Chondrocyte (in vitro differentiated cells): ENCODE data around the gene SND1. TPM values are rescaled to one million over a fixed set of nuclear protein-coding genes. Genes with fewer than 3 reads are reported as not detected.

Experiments used
- DNase-seq: peaks from one replicate; pipeline ENCODE4 v3.0.0; 2021; ENCODE audit warnings: mixed read lengths, low spot score
- H3K27ac Mint-ChIP-seq: one replicate; pipeline ENCODE4 v1.8.0; 2021; ENCODE audit warnings: mild to moderate bottlenecking, moderate library complexity, mixed read lengths; ENCODE audit not compliant: unreplicated experiment
- H3K27me3 Mint-ChIP-seq: 2 replicates; pipeline ENCODE4 v1.8.0; 2021; ENCODE audit warnings: low read depth, mixed read lengths
- H3K36me3 Mint-ChIP-seq: 2 replicates; pipeline ENCODE4 v1.8.0; 2021; ENCODE audit warnings: low read depth, mixed read lengths
- H3K4me1 Mint-ChIP-seq: 2 replicates; pipeline ENCODE4 v1.8.0; 2021; ENCODE audit warnings: low read depth, mild to moderate bottlenecking, mixed read lengths
- H3K4me3 Mint-ChIP-seq: one replicate; pipeline ENCODE4 v1.8.0; 2021; ENCODE audit warnings: mild to moderate bottlenecking, moderate library complexity, mixed read lengths; ENCODE audit not compliant: unreplicated experiment
- H3K9me3 Mint-ChIP-seq: 2 replicates; pipeline ENCODE4 v1.8.0; 2021; ENCODE audit warnings: low read depth, mixed read lengths
- CTCF ChIP-seq: fragments of 200-600 bp; sonication (generic); IDR thresholded peaks from 2 replicates; pipeline ENCODE4 v1.5.0; 2021; ENCODE audit warnings: antibody characterized with exemption, mild to moderate bottlenecking, moderate library complexity
- total RNA-seq: library from RNA; stranded (reverse); gene quantifications from 3 replicates; pipeline ENCODE4 v1.2.1, GENCODE V29; 2021

The SND1 gene
- total RNA-seq, 1 donor from 2014 or later, result 229 TPM

GRCh38 chr7:127884066-127884559 lies 232.1 kb downstream of the SND1 start:
- peak; percentile 31 for TF ChIP-seq CTCF
- H3K4me1 Mint-ChIP-seq, result peaks cover 39% of the 10 kb centered on the region
- no peak overlapping the region for H3K27ac Mint-ChIP-seq
- no peaks in the 10 kb centered on the region for H3K27me3 Mint-ChIP-seq
- no peak overlapping the region for H3K4me3 Mint-ChIP-seq
- H3K9me3 Mint-ChIP-seq, result no peaks in the 10 kb centered on the region
- no peaks in the 10 kb centered on the region for H3K36me3 Mint-ChIP-seq
- DNase-seq, result no peak

DNA sequence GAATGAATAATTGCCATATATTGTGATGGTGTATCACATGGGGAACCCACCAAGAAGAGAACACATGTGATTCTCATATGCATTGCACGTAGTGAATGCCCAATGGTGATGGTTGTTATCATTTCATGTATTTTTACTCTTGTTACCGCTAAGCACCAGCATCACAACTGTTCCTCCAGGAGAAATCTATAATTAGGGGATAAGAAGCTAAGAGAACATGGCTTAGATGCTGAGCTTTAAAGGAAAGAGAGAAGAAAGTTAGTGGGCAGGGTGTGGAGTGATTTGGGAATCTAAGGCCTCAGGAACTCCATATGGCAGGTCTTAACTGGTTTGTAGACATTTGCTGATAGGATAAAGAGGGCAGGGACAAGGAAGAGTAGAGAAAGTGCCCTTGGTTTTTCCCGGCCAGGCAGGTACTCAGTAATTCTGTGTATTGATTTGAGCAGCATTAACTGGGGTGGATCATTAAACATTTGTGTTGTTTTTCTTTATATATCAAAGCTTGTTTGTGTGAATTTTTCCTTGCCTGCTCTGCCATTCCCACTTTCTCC lies 233.3 kb downstream of the SND1 start:
- no peak for DNase-seq
- Mint-ChIP-seq H3K9me3 (no peaks in the 10 kb centered on the region), H3K36me3 (peaks cover 8% of the 10 kb centered on the region), H3K4me1 (peaks cover 45% of the 10 kb centered on the region), H3K27ac (peak overlapping the region; percentile 93), H3K27me3 (no peaks in the 10 kb centered on the region), H3K4me3 (no peak overlapping the region)
- TF ChIP-seq CTCF, result no peak

- Mint-ChIP-seq H3K27ac (peak overlapping the region; percentile 93), H3K36me3 (peaks cover 8% of the 10 kb centered on the region), H3K27me3 (no peaks in the 10 kb centered on the region), H3K4me1 (peaks cover 48% of the 10 kb centered on the region), H3K9me3 (no peaks in the 10 kb centered on the region), H3K4me3 (peak overlapping the region; percentile 8)
- TF ChIP-seq CTCF, result no peak
- no peak for DNase-seq
These were observed 233.8 kb downstream of the SND1 start for GRCh38 chr7:127885843-127886242.

DNA sequence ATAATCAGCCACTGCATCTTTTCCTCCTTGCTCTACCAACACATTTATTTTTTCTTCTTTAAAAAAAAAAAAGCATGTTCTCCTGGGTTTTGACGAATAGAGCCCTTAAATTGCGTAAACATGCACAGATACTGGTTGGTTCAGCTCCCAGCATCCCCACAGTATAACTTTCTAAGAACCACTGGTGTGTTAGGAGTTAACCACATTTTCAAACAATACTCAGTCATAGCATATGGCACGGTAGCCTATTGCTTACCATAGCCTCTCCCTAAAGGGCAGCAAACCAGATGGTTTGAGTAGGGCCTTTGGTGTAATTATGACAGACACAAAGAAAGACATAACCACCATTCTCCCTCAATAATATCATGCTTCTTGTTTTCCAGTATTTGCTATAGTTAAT lies 234.3 kb downstream of the SND1 start:
- Mint-ChIP-seq H3K4me1 (peaks cover 52% of the 10 kb centered on the region), H3K36me3 (peaks cover 8% of the 10 kb centered on the region), H3K4me3 (no peak overlapping the region), H3K9me3 (no peaks in the 10 kb centered on the region), H3K27me3 (no peaks in the 10 kb centered on the region), H3K27ac (peak overlapping the region; percentile 93)
- no peak for DNase-seq
- TF ChIP-seq CTCF, result no peak

GRCh38 chr7:127887096-127887495 lies 235.1 kb downstream of the SND1 start:
- peak overlapping the region; percentile 93 for H3K27ac Mint-ChIP-seq
- H3K27me3 Mint-ChIP-seq, result no peaks in the 10 kb centered on the region
- no peak for DNase-seq
- H3K4me3 Mint-ChIP-seq, result no peak overlapping the region
- peaks cover 10% of the 10 kb centered on the region for H3K36me3 Mint-ChIP-seq
- peaks cover 56% of the 10 kb centered on the region for H3K4me1 Mint-ChIP-seq
- no peaks in the 10 kb centered on the region for H3K9me3 Mint-ChIP-seq
- TF ChIP-seq CTCF, result no peak
